Raji (cell line): ENCODE results near the gene UBE2F.

Source experiments
- POLR2A ChIP-seq: IDR thresholded peaks from 2 replicates; pipeline ENCODE4 v1.6.1; 2011; ENCODE audit warnings: low read depth, low read length, control low read depth; ENCODE audit not compliant: insufficient read depth

The UBE2F gene, protein sequence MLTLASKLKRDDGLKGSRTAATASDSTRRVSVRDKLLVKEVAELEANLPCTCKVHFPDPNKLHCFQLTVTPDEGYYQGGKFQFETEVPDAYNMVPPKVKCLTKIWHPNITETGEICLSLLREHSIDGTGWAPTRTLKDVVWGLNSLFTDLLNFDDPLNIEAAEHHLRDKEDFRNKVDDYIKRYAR

DNA sequence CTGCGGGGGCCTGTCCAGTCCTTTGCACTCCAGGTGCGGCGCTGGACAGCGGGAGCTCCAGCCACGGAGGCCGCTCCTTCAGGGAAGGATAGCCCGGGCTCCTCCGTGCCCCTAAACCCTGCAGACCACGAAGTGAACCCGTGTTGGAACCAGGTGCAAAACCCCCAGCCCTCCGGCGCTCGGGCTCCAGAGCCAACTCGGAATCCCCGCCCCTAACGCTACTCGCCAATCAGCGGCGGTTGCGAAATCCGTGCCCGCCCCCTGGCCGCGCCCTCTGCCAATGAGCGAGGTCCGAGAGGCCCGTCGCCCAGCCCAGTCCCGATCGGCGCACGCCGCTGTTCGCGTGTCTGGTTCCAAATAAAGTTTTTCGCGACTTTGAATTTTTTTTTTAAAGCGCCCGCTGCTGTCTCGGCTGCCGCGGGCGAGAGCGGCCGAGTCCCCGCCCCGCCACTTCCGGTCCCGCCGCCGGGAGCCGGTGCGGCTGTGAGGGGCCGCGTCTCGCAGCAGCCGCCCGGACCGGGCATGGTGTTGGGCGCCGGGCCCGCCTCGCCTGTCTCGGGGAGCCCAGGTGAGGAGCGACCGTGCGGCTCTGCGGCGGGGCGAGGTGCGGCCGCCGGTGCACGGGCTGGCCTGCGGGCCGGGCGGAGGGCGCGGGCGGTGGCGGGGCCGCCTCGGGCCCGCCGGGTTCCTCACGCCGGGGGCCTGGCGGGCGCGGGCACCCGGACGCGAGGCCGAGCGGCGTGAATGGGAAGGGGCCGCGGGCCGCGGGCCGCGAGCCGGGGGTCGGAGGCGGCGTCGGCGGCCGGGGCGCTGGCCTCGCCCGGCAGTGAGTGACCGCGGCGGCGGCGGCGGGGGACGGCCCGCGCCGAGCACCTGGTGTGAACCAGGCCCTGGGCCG lies at the start of gene UBE2F:
Gene UBE2F (plus strand): TSS at position 450 of the 898 bp plus-strand sequence. CDS start 6,094 bp downstream, outside the sequence.
- TF ChIP-seq POLR2A, result peak; percentile 40

DNA sequence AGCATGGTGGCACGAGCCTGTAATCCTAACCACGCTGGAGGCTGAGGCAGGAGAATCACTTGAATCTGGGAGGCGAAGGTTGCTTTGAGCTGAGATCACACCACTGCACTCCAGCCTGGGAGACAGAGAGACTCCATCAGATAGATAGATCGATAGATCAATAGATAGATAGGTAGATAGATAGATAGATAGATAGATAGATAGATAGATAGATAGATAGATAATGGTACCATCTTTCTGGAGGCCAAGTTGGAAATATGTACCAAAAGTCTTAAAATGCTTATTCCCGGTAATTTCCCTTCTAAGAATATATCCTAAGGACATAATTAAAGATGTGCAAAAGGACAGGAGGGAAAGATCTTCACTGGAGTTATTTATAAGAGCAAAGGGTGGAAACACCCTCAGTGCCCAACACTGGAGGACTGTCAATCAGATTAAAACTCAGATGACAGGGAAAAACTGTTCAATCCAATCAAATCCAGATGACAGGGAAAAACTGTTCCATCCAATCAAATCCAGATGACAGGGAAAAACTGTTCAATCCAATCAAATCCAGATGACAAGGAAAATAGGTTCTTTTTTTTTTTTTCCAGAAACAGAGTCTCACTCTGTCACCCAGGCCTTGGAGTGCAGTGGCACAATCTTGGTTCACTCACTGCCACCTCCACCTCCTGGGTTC lies 49.0 kb upstream of the UBE2F start:
- no peak for TF ChIP-seq POLR2A

DNA sequence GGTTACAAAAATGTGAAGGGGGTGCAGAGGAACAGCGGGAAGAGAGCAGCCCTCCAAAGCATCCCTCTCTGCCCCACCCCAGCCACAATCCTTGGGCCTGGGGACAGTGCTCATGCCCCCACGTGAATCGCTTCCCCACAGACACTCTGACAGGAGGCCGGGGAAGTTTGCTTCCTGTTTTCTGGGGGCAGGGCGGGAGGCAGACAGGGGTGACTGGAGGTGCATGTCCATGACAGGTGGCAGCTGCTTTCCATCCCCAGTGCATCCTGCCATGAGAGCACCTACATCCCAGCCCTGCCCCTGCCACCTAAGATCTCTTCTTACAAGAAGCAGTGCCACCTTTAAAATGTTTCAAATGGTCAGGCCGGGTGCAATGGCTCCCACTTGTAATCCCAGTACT lies 47.2 kb upstream of the UBE2F start:
- no peak for TF ChIP-seq POLR2A

DNA sequence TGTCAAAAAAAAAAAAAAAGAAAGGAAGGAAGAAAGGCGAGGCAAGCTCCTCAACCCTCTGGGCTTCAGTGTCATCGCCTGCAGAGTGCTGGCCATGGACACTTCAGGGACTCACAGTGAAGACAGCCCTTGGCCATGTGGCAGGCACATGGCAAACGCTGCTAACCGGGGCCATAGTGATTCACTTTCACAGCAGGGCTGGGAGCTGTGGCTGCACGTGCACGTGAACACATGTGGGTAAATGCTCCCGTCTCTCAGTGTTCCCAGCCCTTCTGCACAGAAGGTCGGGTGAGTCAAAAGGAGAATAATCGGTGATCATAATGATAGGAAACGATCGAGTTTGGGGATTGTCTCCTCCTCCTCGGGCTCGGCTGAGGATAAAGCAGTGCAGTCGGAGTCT lies 46.1 kb upstream of the UBE2F start:
- no peak for TF ChIP-seq POLR2A

DNA sequence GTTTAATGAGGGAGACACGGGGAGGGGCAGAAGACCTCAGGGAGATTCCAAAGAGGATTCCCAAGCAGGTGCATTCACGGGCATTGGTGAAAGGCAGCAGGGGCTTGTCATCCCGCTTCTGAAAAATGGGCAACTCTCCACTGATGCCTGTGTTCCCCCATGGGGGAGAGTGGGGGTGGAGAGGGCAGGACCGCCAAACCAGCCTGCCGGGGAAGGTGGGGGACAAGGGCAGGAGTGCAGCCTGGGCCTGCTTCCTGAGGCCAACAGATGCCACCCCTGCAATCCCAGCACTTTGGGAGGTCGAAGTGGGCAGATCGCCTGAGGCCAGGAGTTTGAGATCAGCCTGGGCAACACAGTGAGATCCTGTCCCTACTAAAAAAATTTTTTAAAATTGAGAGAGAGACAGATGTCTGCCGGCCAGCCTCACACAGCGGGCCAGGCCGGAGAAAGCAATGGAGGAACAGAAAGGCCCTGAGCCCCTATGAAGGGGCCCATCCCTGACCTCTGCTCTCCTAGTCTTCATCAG lies 44.8 kb upstream of the UBE2F start:
- TF ChIP-seq POLR2A, result no peak

DNA sequence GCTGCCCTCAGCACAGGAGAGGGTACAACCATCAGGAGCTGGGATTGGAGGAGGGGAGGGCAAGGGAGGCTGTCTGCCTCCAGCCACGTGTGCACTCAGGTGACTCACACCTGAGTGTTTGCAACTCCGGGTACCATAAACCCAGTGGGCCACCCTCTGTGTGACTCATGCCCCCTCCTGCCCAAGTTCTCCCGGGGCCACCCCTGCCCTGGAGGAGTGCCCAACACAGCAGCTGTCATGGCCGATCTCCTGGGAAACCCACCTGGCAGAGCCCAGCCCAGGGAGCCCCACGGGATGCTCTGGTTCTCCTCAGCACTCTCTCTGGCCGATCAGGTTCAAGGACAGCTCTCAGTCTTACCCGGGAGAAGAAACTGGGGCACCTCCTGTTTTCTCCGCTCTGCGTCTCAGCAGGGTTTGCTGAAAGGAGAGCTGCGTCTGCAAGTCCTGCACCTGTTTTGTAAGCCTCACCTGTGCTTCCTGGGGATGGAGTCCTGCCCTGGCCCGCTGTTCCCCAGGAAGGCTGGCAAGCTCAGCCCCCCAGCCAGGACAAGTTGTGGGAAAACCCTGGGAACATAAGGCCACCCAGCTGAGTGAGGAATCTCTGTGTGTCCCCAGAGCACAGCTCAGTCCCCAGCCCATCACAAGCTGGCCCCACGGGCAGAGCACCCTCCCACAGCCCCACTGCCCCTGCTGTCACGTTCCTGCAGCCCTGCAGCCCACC lies 44.0 kb upstream of the UBE2F start:
- TF ChIP-seq POLR2A, result no peak

DNA sequence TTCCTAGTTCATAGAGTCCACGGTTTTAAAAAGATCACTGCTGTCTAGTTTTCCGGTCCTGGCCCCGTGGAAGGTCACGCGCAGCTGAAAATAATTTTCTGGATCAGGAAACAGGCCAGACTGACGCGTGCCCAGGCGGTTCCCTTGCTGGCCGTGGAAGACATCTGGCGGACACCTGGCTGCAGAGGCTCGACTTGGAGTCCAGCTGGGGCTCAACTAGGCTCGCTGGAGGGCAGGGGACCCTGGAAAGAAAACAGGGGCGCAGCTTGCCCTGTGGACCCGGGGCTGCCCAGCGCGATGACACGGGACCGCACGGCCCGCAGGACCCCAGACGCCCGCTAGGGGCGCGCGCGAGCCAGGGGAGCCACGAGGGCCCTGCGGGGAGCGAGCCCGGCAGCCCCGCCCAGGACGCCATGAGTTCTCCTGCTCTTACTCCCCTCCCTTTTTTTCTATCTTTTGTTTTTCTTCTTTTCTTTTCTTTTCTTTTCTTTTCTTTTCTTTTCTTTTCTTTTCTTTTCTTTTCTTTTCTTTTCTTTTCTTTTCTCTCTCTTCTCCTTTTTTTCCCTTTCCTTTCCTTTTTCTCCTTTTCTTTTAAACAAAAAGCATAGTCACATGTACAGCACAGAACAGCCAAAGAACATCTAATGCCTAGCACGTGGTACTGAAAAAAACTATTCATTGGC lies 43.2 kb upstream of the UBE2F start:
- no peak for TF ChIP-seq POLR2A

DNA sequence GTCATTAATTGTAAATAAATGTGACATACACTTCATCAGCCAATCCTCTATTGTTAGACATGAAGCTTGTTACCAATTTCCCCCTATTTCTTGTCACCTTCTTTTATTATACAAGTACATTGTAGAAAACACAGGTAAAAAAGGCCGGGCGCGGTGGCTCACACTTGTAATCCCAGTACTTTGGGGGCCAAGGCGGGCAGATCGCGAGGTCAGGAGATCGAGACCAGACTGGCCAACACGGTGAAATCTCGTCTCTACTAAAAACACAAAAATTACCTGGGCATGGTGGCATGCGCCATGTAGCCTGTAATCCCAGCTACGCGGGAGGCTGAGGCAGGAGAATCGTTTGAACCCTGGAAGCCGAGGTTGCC lies 42.7 kb upstream of the UBE2F start:
- TF ChIP-seq POLR2A, result no peak

DNA sequence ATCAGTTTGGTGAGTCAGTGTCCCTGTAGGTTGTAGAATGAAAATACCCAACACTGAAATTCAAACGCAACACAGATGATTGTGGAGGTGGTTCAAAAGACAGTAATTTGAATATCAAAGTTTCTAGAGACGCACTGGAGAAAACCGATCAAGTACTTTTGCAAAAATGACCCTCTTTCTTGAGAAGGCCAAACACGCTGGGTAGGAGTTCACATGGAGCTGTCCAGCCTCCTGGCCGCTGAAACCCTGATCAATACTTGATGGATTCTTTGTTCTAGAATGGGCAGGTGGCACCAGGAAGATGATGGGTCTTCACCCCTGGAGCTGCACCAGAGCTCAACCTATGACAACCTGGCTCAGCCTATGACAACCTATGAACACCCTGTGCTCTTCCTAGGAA lies 39.7 kb upstream of the UBE2F start:
- no peak for TF ChIP-seq POLR2A

DNA sequence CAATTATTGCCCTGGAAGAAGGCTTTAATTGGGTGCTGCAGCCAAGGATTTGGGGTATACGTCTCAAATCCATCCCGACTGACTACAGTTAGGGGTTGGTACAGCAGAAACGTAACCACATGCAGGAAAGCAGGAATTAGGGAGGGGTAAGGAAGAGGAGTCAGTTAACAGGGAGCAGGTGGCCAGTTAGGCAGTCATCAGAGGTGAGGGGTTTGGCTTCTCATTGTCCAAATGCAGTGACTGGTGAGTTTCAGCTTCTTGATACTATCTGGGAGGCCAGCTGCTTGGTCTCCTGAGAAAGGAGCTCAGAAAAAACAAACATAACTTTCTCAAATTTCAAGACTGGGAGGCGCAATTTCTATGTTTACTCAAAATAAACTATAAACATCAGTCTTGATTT lies 38.8 kb upstream of the UBE2F start:
- no peak for TF ChIP-seq POLR2A

DNA sequence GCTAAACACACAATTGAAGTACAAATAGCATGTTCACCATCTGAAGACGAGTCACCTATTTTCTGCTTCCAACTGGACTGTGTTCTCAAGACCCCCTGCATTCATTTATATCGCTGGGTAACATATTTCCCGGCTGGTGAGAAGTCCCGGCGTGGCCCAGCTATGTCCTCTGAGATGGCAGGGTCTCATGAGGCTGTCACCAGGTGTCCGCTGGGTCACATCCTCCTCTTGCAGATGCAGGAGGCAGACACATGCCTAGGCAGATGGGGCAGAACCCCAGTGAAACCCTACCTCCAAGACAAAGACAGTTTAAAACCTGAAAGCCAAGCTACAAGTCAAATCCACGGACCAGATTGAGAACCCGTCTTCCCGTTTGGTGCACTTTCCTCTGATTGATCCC lies 36.8 kb upstream of the UBE2F start:
- TF ChIP-seq POLR2A, result no peak

DNA sequence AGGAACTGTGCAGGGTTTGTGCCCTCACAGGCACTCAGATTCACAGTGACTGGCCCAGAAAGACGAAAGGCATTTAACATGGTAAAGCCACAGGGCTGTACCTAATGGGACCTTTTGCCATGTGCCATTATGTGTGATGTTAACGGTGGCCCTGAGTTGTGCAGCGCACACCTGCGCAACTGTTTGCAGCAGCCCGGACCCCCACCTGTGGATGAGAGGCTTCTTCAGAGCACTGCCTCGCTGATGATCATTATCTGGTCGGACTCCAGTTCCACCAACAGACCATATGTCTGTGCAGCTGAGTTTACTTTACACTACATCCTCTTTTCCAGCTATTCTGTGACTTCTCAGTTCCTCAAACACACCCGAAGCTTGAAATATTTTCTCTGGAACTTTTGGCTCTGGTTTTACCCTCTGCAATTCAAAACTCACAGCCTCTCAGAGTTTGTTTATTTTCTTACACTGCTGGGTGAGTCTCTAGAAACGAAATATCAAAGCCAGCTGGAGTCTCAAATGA lies 35.6 kb upstream of the UBE2F start:
- TF ChIP-seq POLR2A, result no peak

DNA sequence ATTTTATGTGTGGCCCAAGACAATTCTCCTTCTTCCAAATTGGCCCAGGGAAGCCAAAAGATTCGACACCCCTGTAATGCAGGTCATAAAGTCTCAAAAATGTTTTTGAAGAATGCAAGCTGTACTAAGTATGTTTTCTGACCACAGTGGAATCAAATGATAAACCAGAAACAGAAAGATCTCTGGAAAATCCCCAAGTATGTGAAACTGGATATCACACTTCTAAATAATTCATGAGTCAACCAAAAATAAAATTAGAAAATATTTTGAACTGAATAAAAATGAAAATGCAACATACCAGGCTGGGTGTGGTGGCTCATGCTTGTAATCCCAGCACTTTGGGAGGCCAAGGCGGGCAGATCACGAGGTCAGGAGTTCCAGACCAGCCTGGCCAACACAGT lies 34.1 kb upstream of the UBE2F start:
- no peak for TF ChIP-seq POLR2A

DNA sequence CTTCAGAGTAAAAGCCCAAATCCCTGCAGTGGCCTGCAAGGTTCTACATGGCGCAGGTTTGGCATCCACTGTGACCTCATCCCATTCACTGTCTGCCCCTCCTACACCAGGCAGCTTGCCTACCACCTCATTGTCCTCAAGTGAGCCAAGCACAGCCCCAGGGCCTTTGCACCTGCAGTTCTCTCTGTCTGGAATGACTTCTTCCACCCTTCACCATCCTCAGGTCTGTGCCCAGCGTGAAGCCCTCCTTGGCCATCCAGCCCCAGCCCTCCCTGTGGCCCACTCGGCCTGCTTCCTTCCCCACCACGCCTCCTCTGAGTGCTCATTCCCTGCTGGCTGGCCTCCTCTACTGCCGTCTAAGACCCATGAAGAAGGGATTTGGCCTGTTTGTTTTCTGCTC lies 32.6 kb upstream of the UBE2F start:
- TF ChIP-seq POLR2A, result no peak

DNA sequence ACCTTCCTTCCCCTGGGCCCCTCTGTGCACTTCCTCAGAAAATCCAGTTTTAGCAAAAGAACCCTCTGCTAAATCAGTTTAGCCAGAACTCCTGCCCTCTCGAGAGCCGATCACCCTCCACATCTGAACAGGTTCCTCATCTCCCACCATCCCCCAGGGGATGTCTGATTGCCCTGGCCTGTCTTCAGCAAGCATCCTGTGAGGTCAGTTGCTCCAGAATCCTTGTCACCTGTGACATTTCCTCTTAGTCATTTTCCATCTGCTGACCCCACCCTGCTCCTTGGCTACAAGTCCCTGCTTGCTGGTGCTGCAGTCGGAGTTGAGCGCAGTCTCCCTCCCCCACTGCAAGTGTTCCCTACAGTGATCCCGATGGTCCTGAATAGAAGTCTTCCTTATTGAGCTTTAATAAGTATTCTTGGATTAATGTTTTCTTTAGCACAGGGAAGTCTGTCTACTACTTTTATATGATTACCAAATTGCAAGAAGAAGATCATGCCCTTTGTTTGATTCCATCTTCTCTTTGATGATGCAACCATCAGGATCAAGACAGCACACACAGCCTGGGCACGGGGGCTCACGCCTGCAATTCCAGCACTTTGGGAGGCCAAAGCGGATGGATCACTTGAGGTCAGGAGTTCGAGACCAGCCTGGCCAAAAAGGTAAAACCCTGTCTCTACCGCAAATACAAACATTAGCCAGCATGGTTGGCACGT lies 30.9 kb upstream of the UBE2F start:
- TF ChIP-seq POLR2A, result no peak
